ENCODE results near the gene LRP10. TPM values are rescaled to one million over a fixed set of nuclear protein-coding genes. Genes with fewer than 3 reads are reported as not detected.
A peak's percentile ranks its signal among the peaks of the same experiment; 100 is the strongest.
"Not testable (repeated sequence)": the region's sequence is repeated elsewhere in the genome, so short reads cannot be mapped to it uniquely, and the experiment has no call there.

Gene LRP10
- total RNA-seq, 1 donor from 2014 or later: 40.5 TPM

GRCh38 chr14:22846811-22847307 lies 24.7 kb upstream of the LRP10 start:
- intact Hi-C loops (cut with micrococcal nuclease): no loop called here
- Mint-ChIP-seq H3K4me1 (ENCODE audit: low read depth) (peaks cover 7% of the 10 kb centered on the region), H3K9me3 (no peaks in the 10 kb centered on the region), H3K4me3 (ENCODE audit: low read depth) (no peak overlapping the region), H3K27ac (no peak overlapping the region), H3K27me3 (ENCODE audit: low read depth) (peaks cover 8% of the 10 kb centered on the region), H3K36me3 (ENCODE audit: low read depth) (no peaks in the 10 kb centered on the region)
- no peak for DNase-seq (ENCODE audit: low spot score)

- no peaks in the 10 kb centered on the region for H3K36me3 Mint-ChIP-seq (ENCODE audit: low read depth)
- intact Hi-C loops (cut with micrococcal nuclease): no loop called here
- peaks cover 8% of the 10 kb centered on the region for H3K27me3 Mint-ChIP-seq (ENCODE audit: low read depth)
- no peak overlapping the region for H3K27ac Mint-ChIP-seq
- H3K9me3 Mint-ChIP-seq: no peaks in the 10 kb centered on the region
- no peak for DNase-seq (ENCODE audit: low spot score)
- H3K4me3 Mint-ChIP-seq (ENCODE audit: low read depth): no peak overlapping the region
- peaks cover 9% of the 10 kb centered on the region for H3K4me1 Mint-ChIP-seq (ENCODE audit: low read depth)
Measured at GRCh38 chr14:22847661-22848341, 23.7 kb upstream of the LRP10 start.

GRCh38 chr14:22848351-22849164 lies 23.0 kb upstream of the LRP10 start:
- Mint-ChIP-seq H3K36me3 (ENCODE audit: low read depth) (no peaks in the 10 kb centered on the region), H3K4me1 (ENCODE audit: low read depth) (peaks cover 12% of the 10 kb centered on the region), H3K4me3 (ENCODE audit: low read depth) (no peak overlapping the region), H3K9me3 (no peaks in the 10 kb centered on the region), H3K27ac (no peak overlapping the region), H3K27me3 (ENCODE audit: low read depth) (peaks cover 8% of the 10 kb centered on the region)
- intact Hi-C loops (cut with micrococcal nuclease): no loop called here
- no peak for DNase-seq (ENCODE audit: low spot score)

- Mint-ChIP-seq H3K4me3 (ENCODE audit: low read depth) (no peak overlapping the region), H3K36me3 (ENCODE audit: low read depth) (no peaks in the 10 kb centered on the region), H3K27me3 (ENCODE audit: low read depth) (peaks cover 8% of the 10 kb centered on the region), H3K4me1 (ENCODE audit: low read depth) (peaks cover 12% of the 10 kb centered on the region), H3K9me3 (no peaks in the 10 kb centered on the region), H3K27ac (no peak overlapping the region)
- intact Hi-C loops (cut with micrococcal nuclease): no loop called here
- no peak for DNase-seq (ENCODE audit: low spot score)
Measured at GRCh38 chr14:22849212-22849819, 22.2 kb upstream of the LRP10 start.

- peak overlapping the region; percentile 47 for H3K27ac Mint-ChIP-seq
- intact Hi-C loops (cut with micrococcal nuclease): loop anchor here (5.0 kb wide), 1 partner anchor 264 kb away; the partner anchor contains the start of gene DAD1
- no peak for DNase-seq (ENCODE audit: low spot score)
Measured at GRCh38 chr14:22850944-22851764, 20.4 kb upstream of the LRP10 start.

GRCh38 chr14:22852178-22852577 lies 19.4 kb upstream of the LRP10 start:
- not testable (repeated sequence) for H3K36me3 Mint-ChIP-seq (ENCODE audit: low read depth); DNase-seq (ENCODE audit: low spot score); H3K27me3 Mint-ChIP-seq (ENCODE audit: low read depth); H3K9me3 Mint-ChIP-seq; H3K4me3 Mint-ChIP-seq (ENCODE audit: low read depth); H3K27ac Mint-ChIP-seq
- peaks cover 21% of the 10 kb centered on the region for H3K4me1 Mint-ChIP-seq (ENCODE audit: low read depth)
- intact Hi-C loops (cut with micrococcal nuclease): loop anchor here (2.0 to 5.0 kb wide), 3 partner anchors 19 to 265 kb away; partner anchors contain the start of genes DAD1 and LRP10

More at GRCh38 chr14:22850944-22851764, 20.4 kb upstream of the LRP10 start:
- Mint-ChIP-seq H3K4me3 (ENCODE audit: low read depth) (no peak overlapping the region), H3K9me3 (peaks cover under 1% of the 10 kb centered on the region), H3K4me1 (ENCODE audit: low read depth) (peaks cover 19% of the 10 kb centered on the region), H3K36me3 (ENCODE audit: low read depth) (no peaks in the 10 kb centered on the region), H3K27me3 (ENCODE audit: low read depth) (peaks cover 9% of the 10 kb centered on the region)

- H3K9me3 Mint-ChIP-seq: peaks cover 3% of the 10 kb centered on the region
- H3K36me3 Mint-ChIP-seq (ENCODE audit: low read depth): no peaks in the 10 kb centered on the region
- no peak overlapping the region for H3K4me3 Mint-ChIP-seq (ENCODE audit: low read depth)
- H3K27me3 Mint-ChIP-seq (ENCODE audit: low read depth): peaks cover 8% of the 10 kb centered on the region
- H3K4me1 Mint-ChIP-seq (ENCODE audit: low read depth): peaks cover 21% of the 10 kb centered on the region
- H3K27ac Mint-ChIP-seq: no peak overlapping the region
- intact Hi-C loops (cut with micrococcal nuclease): loop anchor here (2.0 to 5.0 kb wide), 3 partner anchors 18 to 265 kb away; partner anchors contain the start of genes DAD1 and LRP10
- no peak for DNase-seq (ENCODE audit: low spot score)
Measured at GRCh38 chr14:22852599-22852939, 19.0 kb upstream of the LRP10 start.

- H3K4me1 Mint-ChIP-seq (ENCODE audit: low read depth): peaks cover 24% of the 10 kb centered on the region
- peaks cover 3% of the 10 kb centered on the region for H3K9me3 Mint-ChIP-seq
- DNase-seq (ENCODE audit: low spot score): peak; percentile 80
- peaks cover 9% of the 10 kb centered on the region for H3K27me3 Mint-ChIP-seq (ENCODE audit: low read depth)
- no peaks in the 10 kb centered on the region for H3K36me3 Mint-ChIP-seq (ENCODE audit: low read depth)
- intact Hi-C loops (cut with micrococcal nuclease): loop anchor here (1.0 to 5.0 kb wide), 6 partner anchors 18 to 297 kb away; partner anchors contain the start of genes DAD1 and LRP10
- peak overlapping the region; percentile 79 for H3K4me3 Mint-ChIP-seq (ENCODE audit: low read depth)
- H3K27ac Mint-ChIP-seq: peak overlapping the region; percentile 40
Measured at GRCh38 chr14:22852940-22853767, 18.4 kb upstream of the LRP10 start.

- peaks cover 30% of the 10 kb centered on the region for H3K4me1 Mint-ChIP-seq (ENCODE audit: low read depth)
Measured at GRCh38 chr14:22854296-22854695, 17.2 kb upstream of the LRP10 start.

GRCh38 chr14:22854963-22855724 lies 16.4 kb upstream of the LRP10 start:
- Mint-ChIP-seq H3K36me3 (ENCODE audit: low read depth) (no peaks in the 10 kb centered on the region), H3K27me3 (ENCODE audit: low read depth) (peaks cover 10% of the 10 kb centered on the region), H3K4me3 (ENCODE audit: low read depth) (no peak overlapping the region), H3K9me3 (peaks cover 3% of the 10 kb centered on the region), H3K27ac (no peak overlapping the region), H3K4me1 (ENCODE audit: low read depth) (peaks cover 30% of the 10 kb centered on the region)
- DNase-seq (ENCODE audit: low spot score): no peak
- intact Hi-C loops (cut with micrococcal nuclease): loop anchor here (5.0 kb wide), 1 partner anchor 268 kb away; the partner anchor contains the start of gene DAD1

More at GRCh38 chr14:22854296-22854695, 17.2 kb upstream of the LRP10 start:
- not testable (repeated sequence) for DNase-seq (ENCODE audit: low spot score); H3K4me3 Mint-ChIP-seq (ENCODE audit: low read depth); H3K9me3 Mint-ChIP-seq; H3K27ac Mint-ChIP-seq; H3K36me3 Mint-ChIP-seq (ENCODE audit: low read depth)
- intact Hi-C loops (cut with micrococcal nuclease): loop anchor here (5.0 kb wide), 1 partner anchor 267 kb away; the partner anchor contains the start of gene DAD1
- peaks cover 11% of the 10 kb centered on the region for H3K27me3 Mint-ChIP-seq (ENCODE audit: low read depth)

- peaks cover 27% of the 10 kb centered on the region for H3K4me1 Mint-ChIP-seq (ENCODE audit: low read depth)
Measured at GRCh38 chr14:22856428-22856827, 15.1 kb upstream of the LRP10 start.

More at GRCh38 chr14:22856428-22856827, 15.1 kb upstream of the LRP10 start:
- H3K27ac Mint-ChIP-seq: no peak overlapping the region
- DNase-seq (ENCODE audit: low spot score): no peak
- H3K4me3 Mint-ChIP-seq (ENCODE audit: low read depth): no peak overlapping the region
- intact Hi-C loops (cut with micrococcal nuclease): no loop called here
- peaks cover 11% of the 10 kb centered on the region for H3K27me3 Mint-ChIP-seq (ENCODE audit: low read depth)
- H3K36me3 Mint-ChIP-seq (ENCODE audit: low read depth): no peaks in the 10 kb centered on the region
- H3K9me3 Mint-ChIP-seq: peaks cover 5% of the 10 kb centered on the region
